ENCODE measurements around the gene SCARB1.

GRCh38 chr12:124851342-124851741 is 12.3 kb downstream of the SCARB1 start:
- TF ChIP-seq EZH2 (IDR thresholded peaks at IDR 0.05) (no peak), POLR2AphosphoS5 (IDR thresholded peaks at IDR 0.05; ENCODE audit: borderline replicate concordance, low read depth, low read length) (no peak)

All from SK-N-MC (cell line).